IMR-90 (cell line): ENCODE results near the gene SRMS. TPM values are rescaled to one million over a fixed set of nuclear protein-coding genes. Genes with fewer than 3 reads are reported as not detected.

Experiments used
- ATAC-seq: fragments of 200-7000 bp; cut with Tn5 transposase; 2 replicates; pipeline ENCODE4 v1.9.1; 2020; ENCODE audit warnings: low read depth, mild to moderate bottlenecking, moderate library complexity
- BruUV-seq: library from RNA; stranded (reverse); fragments of 400-500 nt; replicated peaks from 2 replicates; lab custom pipeline; 2021; lab: Mats Ljungman, UMichigan
- CTCF ChIA-PET: fragments of 300-600 bp; formaldehyde crosslinking; extraction: SDS; loops from one replicate; lab custom pipeline; 2021; ENCODE audit warnings: antibody characterized with exemption; lab: Yijun Ruan, JAX
- POLR2A ChIA-PET: fragments of 300-600 bp; sonication (Branson Sonifier 250); formaldehyde crosslinking; loops from one replicate; lab custom pipeline; 2022; ENCODE audit warnings: antibody characterized with exemption; ENCODE audit not compliant: unreplicated experiment; lab: Charles Lee
- DNase-seq: peaks from one replicate; pipeline ENCODE4 v3.0.0; 2013
- H2AFZ ChIP-seq: replicated peaks from 2 replicates; pipeline ENCODE3; 2013; ENCODE audit warnings: low read length, mild to moderate bottlenecking; ENCODE audit not compliant: poor library complexity
- H2AK5ac ChIP-seq: 2 replicates; pipeline ENCODE4 v1.6.1; 2013; ENCODE audit warnings: low read depth, low read length, inconsistent platforms
- H2AK9ac ChIP-seq: replicated peaks from 2 replicates; pipeline ENCODE3; 2013; ENCODE audit warnings: mild to moderate bottlenecking, low read depth, low read length, moderate library complexity; ENCODE audit not compliant: poor library complexity
- H2BK120ac ChIP-seq: 2 replicates; pipeline ENCODE4 v1.6.1; 2013; ENCODE audit warnings: low read depth, low read length, inconsistent platforms
- H2BK15ac ChIP-seq: 3 replicates; pipeline ENCODE4 v1.6.1; 2013; ENCODE audit warnings: low read depth, low read length, inconsistent platforms
- H2BK20ac ChIP-seq: 2 replicates; pipeline ENCODE4 v1.6.1; 2013; ENCODE audit warnings: low read depth, mild to moderate bottlenecking, inconsistent platforms, low read length, moderate library complexity
- H2BK5ac ChIP-seq: 2 replicates; pipeline ENCODE4 v1.6.1; 2013; ENCODE audit warnings: mild to moderate bottlenecking, low read depth, low read length, inconsistent platforms; ENCODE audit not compliant: poor library complexity, severe bottlenecking
- H3K14ac ChIP-seq: replicated peaks from 2 replicates; pipeline ENCODE4 v1.6.1; 2013; ENCODE audit warnings: low read depth, low read length, inconsistent platforms
- H3K18ac ChIP-seq: 2 replicates; pipeline ENCODE4 v1.6.1; 2013; ENCODE audit warnings: low read depth, low read length, control low read depth
- H3K23ac ChIP-seq: 2 replicates; pipeline ENCODE4 v1.6.1; 2013; ENCODE audit warnings: low read depth, low read length, inconsistent platforms
- H3K27ac ChIP-seq: 2 replicates; pipeline ENCODE4 v1.5.1; 2013; ENCODE audit warnings: mild to moderate bottlenecking, control low read depth, low read length; ENCODE audit not compliant: insufficient read depth
- H3K27me3 ChIP-seq: 2 replicates; pipeline ENCODE4 v1.6.1; 2013; ENCODE audit warnings: low read length; ENCODE audit not compliant: control insufficient read depth, insufficient read depth
- H3K36me3 ChIP-seq: 2 replicates; pipeline ENCODE4 v1.6.1; 2013; ENCODE audit warnings: low read length, mixed read lengths; ENCODE audit not compliant: control insufficient read depth, insufficient read depth
- H3K4ac ChIP-seq: 2 replicates; pipeline ENCODE4 v1.6.1; 2013; ENCODE audit warnings: low read depth, low read length, inconsistent platforms
- H3K4me1 ChIP-seq: 2 replicates; pipeline ENCODE4 v1.6.1; 2013; ENCODE audit warnings: low read length, mixed read lengths; ENCODE audit not compliant: control insufficient read depth, insufficient read depth
- H3K4me2 ChIP-seq: 2 replicates; pipeline ENCODE4 v1.6.1; 2013; ENCODE audit warnings: low read depth, mild to moderate bottlenecking, control low read depth, low read length, moderate library complexity
- H3K4me3 ChIP-seq: 2 replicates; pipeline ENCODE4 v1.5.1; 2013; ENCODE audit warnings: low read depth, mild to moderate bottlenecking, control low read depth, low read length, moderate library complexity; ENCODE audit not compliant: insufficient read depth
- H3K56ac ChIP-seq: 2 replicates; pipeline ENCODE4 v1.6.1; 2013; ENCODE audit warnings: low read length, inconsistent platforms; ENCODE audit not compliant: insufficient read depth; ENCODE audit errors: extremely low read depth
- H3K79me1 ChIP-seq, 2 experiments: 2 replicates each; pipeline ENCODE4 v1.6.1; 2013; ENCODE audit warnings: low read length in 2 of 2, inconsistent platforms in 1 of 2, low read depth in 1 of 2
- H3K9ac ChIP-seq: 2 replicates; pipeline ENCODE4 v1.6.1; 2013; ENCODE audit warnings: low read depth, low read length, control low read depth
- H3K9me1 ChIP-seq: 2 replicates; pipeline ENCODE4 v1.6.1; 2013; ENCODE audit warnings: low read length, inconsistent platforms; ENCODE audit not compliant: insufficient read depth
- H3K9me3 ChIP-seq: 2 replicates; pipeline ENCODE4 v1.6.1; 2013; ENCODE audit warnings: low read length; ENCODE audit not compliant: control insufficient read depth, insufficient read depth
- H4K20me1 ChIP-seq: 2 replicates; pipeline ENCODE4 v1.6.1; 2013; ENCODE audit warnings: low read length, inconsistent platforms; ENCODE audit not compliant: insufficient read depth
- H4K5ac ChIP-seq: 2 replicates; pipeline ENCODE4 v1.6.1; 2013; ENCODE audit warnings: mild to moderate bottlenecking, low read depth, low read length, control low read depth
- H4K8ac ChIP-seq, 2 experiments: 2 replicates each; pipeline ENCODE4 v1.6.1; 2013; ENCODE audit warnings: low read depth in 2 of 2, low read length in 2 of 2, control low read depth in 1 of 2, inconsistent platforms in 1 of 2
- H4K91ac ChIP-seq: 2 replicates; pipeline ENCODE4 v1.6.1; 2013; ENCODE audit warnings: low read depth, low read length, inconsistent platforms; ENCODE audit not compliant: insufficient read depth
- MAFK ChIP-seq: IDR thresholded peaks from 2 replicates; pipeline ENCODE4 v1.6.1; 2012; ENCODE audit warnings: low read depth, low read length, improper control_type of control experiment
- MAZ ChIP-seq: IDR thresholded peaks from 2 replicates; pipeline ENCODE4 v1.6.1; 2012; ENCODE audit warnings: low read depth, mild to moderate bottlenecking, low read length, improper control_type of control experiment, moderate library complexity, borderline replicate concordance
- POLR2A ChIP-seq: IDR thresholded peaks from 2 replicates; pipeline ENCODE4 v1.6.1; 2012; ENCODE audit warnings: mild to moderate bottlenecking, low read depth, low read length
- RCOR1 ChIP-seq: IDR thresholded peaks from 2 replicates; pipeline ENCODE4 v1.6.1; 2012; ENCODE audit warnings: mild to moderate bottlenecking, low read length, improper control_type of control experiment; ENCODE audit not compliant: insufficient replicate concordance
- WGBS, 2 experiments: methylation state at CpG; one replicate each; pipeline versions ENCODE4 v1.1.5 to v1.1.7; 2013; ENCODE audit warnings: missing lambda C conversion rate in 2 of 2; ENCODE audit not compliant: insufficient read length in 1 of 2; ENCODE audit errors: extremely low coverage in 2 of 2; 5-methylcytosine and 5-hydroxymethylcytosine counted together
- dilution Hi-C: fragments of 300-500 bp; cut with HindIII; formaldehyde crosslinking; loops from one replicate; pipeline ENCODE4 v1.14.3; 2018; ENCODE audit warnings: low sequenced_read_pairs; ENCODE audit not compliant: unreplicated experiment
- in situ Hi-C: fragments of 300-500 bp; cut with MboI; formaldehyde crosslinking; loops from 3 replicates; pipeline ENCODE4 v1.14.3; 2019; ENCODE audit warnings: low sequenced_read_pairs, inconsistent platforms, mixed read lengths
- intact Hi-C: fragments of 100-400 bp; cut with micrococcal nuclease; formaldehyde crosslinking; loops from 2 replicates; pipeline ENCODE4 v1.10.0; 2022
- polyA plus RNA-seq, 3 experiments: library from polyadenylated mRNA; depleted of rRNA; stranded (reverse); fragments of >200 nt; gene quantifications; 2 replicates each; pipeline ENCODE4 v1.2.3, GENCODE V29; 2012; ENCODE audit warnings: low replicate concordance in 1 of 3
- total RNA-seq: library from RNA; depleted of rRNA; stranded (reverse); fragments of >200 nt; gene quantifications from 2 replicates; pipeline ENCODE4 v1.2.3, GENCODE V29; 2012

Gene SRMS
- total and polyA plus RNA-seq, 2 of the 4 experiments (the other 2 are of a cell fraction) = not detected

DNA sequence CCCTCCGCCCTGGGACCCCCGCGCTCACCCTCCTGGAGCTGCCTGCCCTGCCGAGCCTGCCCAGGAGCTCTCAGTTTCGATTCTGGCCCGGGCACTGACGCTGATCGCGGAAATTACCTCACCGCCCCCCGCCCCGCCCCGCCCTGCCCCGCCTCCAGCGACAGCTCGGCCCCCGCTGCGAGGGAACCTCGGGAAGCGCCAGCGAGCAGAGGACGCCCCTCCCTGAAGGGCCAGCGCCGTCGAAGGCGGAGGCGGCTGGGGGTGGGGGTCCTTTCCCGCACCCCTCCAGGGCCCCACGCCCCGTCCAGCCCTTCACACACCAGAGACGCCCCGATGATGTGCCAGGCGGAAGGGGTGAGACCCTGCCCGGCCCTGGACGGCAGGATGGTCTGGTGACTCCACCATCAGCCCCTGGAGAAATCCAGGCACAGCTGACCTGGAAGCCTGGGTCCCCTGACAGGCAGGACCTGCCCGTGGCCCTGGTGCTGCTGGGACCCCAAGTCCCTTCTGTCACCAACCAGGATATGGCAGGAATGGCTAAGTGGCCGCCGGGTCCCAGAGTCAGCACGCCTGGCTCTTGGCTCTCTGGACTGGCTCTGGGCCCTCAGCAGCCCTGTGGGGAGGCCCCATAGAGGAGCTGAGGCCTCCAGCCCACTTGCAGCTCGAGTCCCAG is 26.7 kb upstream of the SRMS start, which contains the start of gene HELZ2:
HELZ2 (minus strand) TSS at position 84 of the 673 bp plus-strand sequence. CDS start 1,854 bp downstream, outside the sequence.
- dilution Hi-C loops = no loop called here
- intact Hi-C loops = no loop called here
- Histone ChIP-seq H4K5ac (peak within 1 kb of the TSS; percentile 89), H3K4me2 (peak within 1 kb of the TSS; percentile 76), H3K14ac (peak within 1 kb of the TSS; percentile 75), H3K27me3 (no peaks in the 10 kb centered on the region), H4K20me1 (no peaks in the 10 kb centered on the region), H4K91ac (peak within 1 kb of the TSS; percentile 89), H2BK5ac (peak within 1 kb of the TSS; percentile 71), H3K9me1 (peaks cover 3% of the 10 kb centered on the region; the same call in 1 of the 2 replicates), H3K79me1 (peaks cover 4 to 13% of the 10 kb centered on the region in 2 experiments), H2AK5ac (peak within 1 kb of the TSS; percentile 88), H4K8ac (peak within 1 kb of the TSS; percentile 92 to 95), H3K4me1 (peaks cover 10% of the 10 kb centered on the region), H2BK20ac (no peak within 1 kb of the TSS; the same call in 1 of the 2 replicates), H2AK9ac (peak within 1 kb of the TSS; percentile 99), H3K4me3 (peak within 1 kb of the TSS; percentile 85), H2BK15ac (peak within 1 kb of the TSS; percentile 81; the same call in 1 of the 3 replicates), H3K23ac (peak within 1 kb of the TSS; percentile 82), H3K4ac (peak within 1 kb of the TSS; percentile 92), H3K36me3 (peaks cover 6% of the 10 kb centered on the region; the same call in 1 of the 2 replicates), H3K9ac (peak within 1 kb of the TSS; percentile 95), H3K18ac (peak within 1 kb of the TSS; percentile 19), H3K9me3 (no peaks in the 10 kb centered on the region), H2AFZ (peak within 1 kb of the TSS; percentile 95), H2BK120ac (peak within 1 kb of the TSS; percentile 51; the same call in 1 of the 2 replicates), H3K56ac (peak within 1 kb of the TSS; percentile 35), H3K27ac (peak within 1 kb of the TSS; percentile 83)
- WGBS, 2 experiments = 12% methylated on average over 5 of the region's 40 CpGs; no CpG with 5 or more reads in 1 of the 2 experiments
- peak; percentile 44 for DNase-seq
- ATAC-seq = peak; percentile 93
- no TSS peak for BruUV-seq
- peak; percentile 72; the same call in 1 of the 2 replicates for TF ChIP-seq MAZ
- TF ChIP-seq MAFK = no peak
- TF ChIP-seq RCOR1 = no peak
- peak; percentile 64; the same call in 1 of the 2 replicates for TF ChIP-seq POLR2A
- POLR2A ChIA-PET = interaction anchor here (0.6 kb wide), 1 partner anchor 16 kb away, joined by 6 read pairs; no protein-coding TSS in a partner anchor
- in situ Hi-C loops = no loop called here
- CTCF ChIA-PET = no interaction called here
